A549 (cell line): ENCODE results near the gene SEC24A.

Experiments
- POLR2A ChIP-seq: IDR thresholded peaks from 2 replicates; pipeline ENCODE4 v1.6.1; 2012; ENCODE audit warnings: mild to moderate bottlenecking, low read length
- TF ChIP-seq, protein P1 (sequence below): IDR thresholded peaks from 2 replicates; pipeline ENCODE4 v1.6.1; 2012

DNA sequence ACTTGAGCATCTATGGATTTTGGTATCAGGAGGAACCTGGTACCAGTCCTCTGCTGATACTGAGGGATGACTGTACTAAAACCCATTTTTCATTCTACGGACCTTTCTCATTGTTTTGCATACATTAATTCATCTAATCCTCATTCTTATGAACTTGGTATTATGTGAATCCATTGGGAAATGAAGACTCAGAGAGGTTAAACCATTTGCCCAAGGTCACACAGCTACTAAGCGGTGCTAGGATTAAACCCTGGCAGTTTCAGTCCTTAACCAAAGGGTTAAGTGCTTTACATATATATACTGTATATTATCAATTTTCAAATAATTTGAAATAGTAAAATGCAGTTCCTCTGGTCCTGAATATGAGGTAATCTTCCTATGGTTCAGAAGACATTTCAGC is 93.5 kb downstream of the SEC24A start:
- TF ChIP-seq, protein P1, sequence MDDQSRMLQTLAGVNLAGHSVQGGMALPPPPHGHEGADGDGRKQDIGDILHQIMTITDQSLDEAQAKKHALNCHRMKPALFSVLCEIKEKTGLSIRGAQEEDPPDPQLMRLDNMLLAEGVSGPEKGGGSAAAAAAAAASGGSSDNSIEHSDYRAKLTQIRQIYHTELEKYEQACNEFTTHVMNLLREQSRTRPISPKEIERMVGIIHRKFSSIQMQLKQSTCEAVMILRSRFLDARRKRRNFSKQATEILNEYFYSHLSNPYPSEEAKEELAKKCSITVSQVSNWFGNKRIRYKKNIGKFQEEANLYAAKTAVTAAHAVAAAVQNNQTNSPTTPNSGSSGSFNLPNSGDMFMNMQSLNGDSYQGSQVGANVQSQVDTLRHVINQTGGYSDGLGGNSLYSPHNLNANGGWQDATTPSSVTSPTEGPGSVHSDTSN = no peak
- TF ChIP-seq POLR2A = no peak
